Lung (tissue), 12 donors: ENCODE measurements around the gene FGF14. TPM values are rescaled to one million over a fixed set of nuclear protein-coding genes. Genes with fewer than 3 reads are reported as not detected.
A peak's percentile ranks its signal among the peaks of the same experiment; 100 is the strongest.

ENCODE experiments used
- ATAC-seq: fragments of 200-7000 bp; cut with Tn5 transposase; one replicate; pipeline ENCODE4 v1.9.1; 2020; ENCODE audit warnings: moderate number of reproducible peaks; ENCODE audit not compliant: insufficient read depth, low FRiP score
- DNase-seq, 3 donors: peaks; one replicate each; pipeline ENCODE4 v3.0.0-alpha.2; 2013 to 2017
- H3K27ac ChIP-seq, 2 donors: one replicate each; pipeline ENCODE4 v1.5.1; 2013; ENCODE audit warnings: mild to moderate bottlenecking in 2 of 2, moderate library complexity in 2 of 2, control low read depth in 1 of 2, inconsistent platforms in 1 of 2, low read depth in 1 of 2, low read length in 1 of 2
- H3K27me3 ChIP-seq, 3 donors: one replicate each; pipeline ENCODE4 v1.5.1; 2013; ENCODE audit warnings: low read length in 2 of 3; ENCODE audit not compliant: control insufficient read depth in 3 of 3, insufficient read depth in 3 of 3
- H3K36me3 ChIP-seq, 4 donors: one replicate each; pipeline ENCODE4 v1.5.1; 2013; ENCODE audit warnings: low read length in 4 of 4, mild to moderate bottlenecking in 1 of 4, moderate library complexity in 1 of 4; ENCODE audit not compliant: control insufficient read depth in 4 of 4, insufficient read depth in 4 of 4
- H3K4me1 ChIP-seq, 5 donors: one replicate each; pipeline ENCODE4 v1.5.1; 2013; ENCODE audit warnings: low read length in 5 of 5, mild to moderate bottlenecking in 2 of 5, moderate library complexity in 1 of 5; ENCODE audit not compliant: control insufficient read depth in 5 of 5, insufficient read depth in 5 of 5
- H3K4me3 ChIP-seq: one replicate; pipeline ENCODE4 v1.5.1; 2013; ENCODE audit warnings: mild to moderate bottlenecking, control low read depth, moderate library complexity
- H3K9ac ChIP-seq, 2 donors: one replicate each; pipeline ENCODE4 v1.5.1; 2013; ENCODE audit warnings: low read length in 2 of 2, control low read depth in 1 of 2; ENCODE audit not compliant: insufficient read depth in 1 of 2
- H3K9me3 ChIP-seq, 4 donors: one replicate each; pipeline ENCODE4 v1.5.1; 2013; ENCODE audit warnings: low read length in 3 of 4, mild to moderate bottlenecking in 1 of 4, moderate library complexity in 1 of 4; ENCODE audit not compliant: control insufficient read depth in 4 of 4, insufficient read depth in 3 of 4
- WGBS, 2 donors: extraction: QIAGEN DNeasy Blood & Tissue Kit; methylation state at CpG; one replicate each; pipeline ENCODE4 v1.1.7; 2013; 5-methylcytosine and 5-hydroxymethylcytosine counted together
- polyA plus RNA-seq, 2 donors: library from polyadenylated mRNA; stranded (reverse); fragments of 200-250 nt; gene quantifications; one replicate each; pipeline ENCODE4 v1.2.1, GENCODE V29; 2013
- total RNA-seq, 2 donors: library from RNA; depleted of rRNA in 1 of 2; stranded (reverse); fragments of >200 nt in 1 of 2; gene quantifications; one replicate each; pipeline ENCODE4 v1.2.1, GENCODE V29; 2014 to 2021
- TF ChIP-seq, protein P1 (sequence below): IDR thresholded peaks from 2 replicates; pipeline ENCODE4 v1.5.1; 2012; ENCODE audit warnings: mild to moderate bottlenecking; ENCODE audit errors: control extremely low read depth, extremely low read depth
- donor health status: control.
- donor health status: control.
- donor health status: Bipolar disorder and iron deficiency.
- donor health status: healthy.
- donor health status: DM: yes; HTN: yes; CAD: no.

Gene FGF14
- total and polyA plus RNA-seq, 4 donors: 0.59 to 12.9 (median 2.3) TPM

DNA sequence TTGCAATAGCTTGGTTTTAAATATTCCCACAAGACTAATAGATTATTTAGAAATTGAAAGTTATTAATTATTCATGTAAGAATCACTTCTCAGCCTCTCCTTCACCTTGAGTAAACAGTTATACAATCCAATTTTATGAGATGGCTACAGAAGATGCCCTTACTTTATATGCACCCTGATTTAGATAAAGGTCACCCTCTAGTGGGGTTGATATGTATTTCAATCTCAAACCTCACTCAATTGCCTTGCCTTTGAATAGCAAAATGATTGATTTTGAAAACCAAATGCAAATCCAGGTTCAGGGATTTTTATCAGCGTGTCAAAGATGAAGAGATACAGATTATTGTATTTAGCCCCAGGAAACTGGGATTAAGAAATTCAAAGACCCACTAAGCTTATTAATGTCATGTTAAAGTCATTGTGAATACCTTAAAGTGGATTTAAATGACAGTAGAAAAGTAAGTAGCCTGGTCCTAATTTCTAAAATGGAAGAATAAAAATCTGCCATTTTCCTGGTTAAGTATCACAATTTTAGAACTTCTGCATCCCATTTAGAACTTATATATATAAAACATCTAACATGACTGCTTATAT lies 644.3 kb downstream of the FGF14 start:
- H3K4me3 ChIP-seq: no peak overlapping the region
- peak in 2 of 3 donors; percentile 23 to 32 for DNase-seq
- H3K9me3 ChIP-seq: no peaks in the 10 kb centered on the region
- no peak overlapping the region for H3K27ac ChIP-seq
- no peaks in the 10 kb centered on the region for H3K4me1 ChIP-seq
- TF ChIP-seq, protein P1, sequence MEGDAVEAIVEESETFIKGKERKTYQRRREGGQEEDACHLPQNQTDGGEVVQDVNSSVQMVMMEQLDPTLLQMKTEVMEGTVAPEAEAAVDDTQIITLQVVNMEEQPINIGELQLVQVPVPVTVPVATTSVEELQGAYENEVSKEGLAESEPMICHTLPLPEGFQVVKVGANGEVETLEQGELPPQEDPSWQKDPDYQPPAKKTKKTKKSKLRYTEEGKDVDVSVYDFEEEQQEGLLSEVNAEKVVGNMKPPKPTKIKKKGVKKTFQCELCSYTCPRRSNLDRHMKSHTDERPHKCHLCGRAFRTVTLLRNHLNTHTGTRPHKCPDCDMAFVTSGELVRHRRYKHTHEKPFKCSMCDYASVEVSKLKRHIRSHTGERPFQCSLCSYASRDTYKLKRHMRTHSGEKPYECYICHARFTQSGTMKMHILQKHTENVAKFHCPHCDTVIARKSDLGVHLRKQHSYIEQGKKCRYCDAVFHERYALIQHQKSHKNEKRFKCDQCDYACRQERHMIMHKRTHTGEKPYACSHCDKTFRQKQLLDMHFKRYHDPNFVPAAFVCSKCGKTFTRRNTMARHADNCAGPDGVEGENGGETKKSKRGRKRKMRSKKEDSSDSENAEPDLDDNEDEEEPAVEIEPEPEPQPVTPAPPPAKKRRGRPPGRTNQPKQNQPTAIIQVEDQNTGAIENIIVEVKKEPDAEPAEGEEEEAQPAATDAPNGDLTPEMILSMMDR: peak; percentile 5
- no peak overlapping the region for H3K9ac ChIP-seq
- WGBS, 2 donors: 6 to 15% methylated on average over 1 of the region's 1 CpG
- no peaks in the 10 kb centered on the region for H3K27me3 ChIP-seq
- ATAC-seq: no peak
- H3K36me3 ChIP-seq: no peaks in the 10 kb centered on the region

DNA sequence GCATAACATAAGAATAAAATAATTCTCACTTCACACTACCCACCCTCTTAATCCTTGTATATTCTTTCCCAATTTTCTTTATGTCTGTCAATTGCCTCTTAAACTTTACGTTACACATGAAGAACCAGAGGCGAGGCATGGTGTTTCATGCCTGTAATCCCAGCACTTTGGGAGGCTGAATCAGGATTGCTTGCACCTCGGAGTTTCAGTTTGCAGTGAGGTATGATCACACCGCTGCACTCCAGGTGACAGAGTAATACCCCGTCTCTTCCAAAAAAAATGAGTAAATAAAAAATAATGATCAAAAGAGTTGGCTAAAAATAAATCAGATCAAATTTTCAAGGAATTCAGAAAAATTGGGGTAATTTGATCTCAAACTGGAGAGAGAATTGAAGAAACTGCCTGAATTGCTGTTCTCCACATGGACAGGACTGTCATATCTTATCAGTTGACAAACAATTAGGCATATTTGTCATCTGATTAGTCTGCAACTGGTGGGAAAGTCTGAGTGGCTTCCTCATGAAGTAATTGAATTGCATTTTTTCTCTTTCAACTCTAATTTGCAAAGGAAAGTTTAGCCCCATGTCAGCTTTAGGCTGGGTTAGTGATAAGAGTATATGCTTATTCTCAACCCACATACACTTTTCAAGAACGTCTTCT lies 646.5 kb downstream of the FGF14 start:
- no peak for ATAC-seq
- Histone ChIP-seq H3K4me1 (peaks cover 0 to 4% (median 0%) of the 10 kb centered on the region in 5 donors), H3K4me3 (no peak overlapping the region), H3K9ac (no peak overlapping the region), H3K9me3 (no peaks in the 10 kb centered on the region), H3K27me3 (no peaks in the 10 kb centered on the region), H3K27ac (no peak overlapping the region), H3K36me3 (no peaks in the 10 kb centered on the region)
- TF ChIP-seq, protein P1: no peak
- WGBS, 2 donors: 59 to 67% methylated on average over 6 of the region's 6 CpGs
- DNase-seq: no peak

DNA sequence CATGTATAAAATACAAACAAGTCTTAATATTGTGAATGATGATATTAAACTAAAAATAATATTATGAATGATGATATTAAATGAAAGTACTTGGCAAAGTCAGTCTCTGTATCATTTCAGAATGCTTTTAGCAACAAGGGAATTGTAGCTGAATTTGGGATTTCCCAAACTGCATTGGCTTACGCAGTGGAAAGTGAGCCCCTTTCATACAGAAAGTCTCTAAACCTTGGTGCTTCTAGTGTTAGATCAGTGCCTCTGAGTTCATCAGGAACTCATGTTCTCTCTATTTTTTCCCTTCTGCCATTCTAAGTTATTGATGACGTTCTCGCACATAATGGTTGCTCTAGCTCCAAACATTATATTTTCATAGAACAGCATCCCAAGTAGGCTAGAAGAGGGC lies 649.4 kb downstream of the FGF14 start:
- no peak overlapping the region for H3K4me3 ChIP-seq
- no peak overlapping the region for H3K27ac ChIP-seq
- H3K9me3 ChIP-seq: no peaks in the 10 kb centered on the region
- TF ChIP-seq, protein P1: no peak
- ATAC-seq: no peak
- no peaks in the 10 kb centered on the region for H3K36me3 ChIP-seq
- peaks cover 0 to 4% (median 0%) of the 10 kb centered on the region in 5 donors for H3K4me1 ChIP-seq
- WGBS, 2 donors: 90 to 96% methylated on average over 3 of the region's 3 CpGs
- no peaks in the 10 kb centered on the region for H3K27me3 ChIP-seq
- no peak overlapping the region for H3K9ac ChIP-seq
- no peak for DNase-seq

DNA sequence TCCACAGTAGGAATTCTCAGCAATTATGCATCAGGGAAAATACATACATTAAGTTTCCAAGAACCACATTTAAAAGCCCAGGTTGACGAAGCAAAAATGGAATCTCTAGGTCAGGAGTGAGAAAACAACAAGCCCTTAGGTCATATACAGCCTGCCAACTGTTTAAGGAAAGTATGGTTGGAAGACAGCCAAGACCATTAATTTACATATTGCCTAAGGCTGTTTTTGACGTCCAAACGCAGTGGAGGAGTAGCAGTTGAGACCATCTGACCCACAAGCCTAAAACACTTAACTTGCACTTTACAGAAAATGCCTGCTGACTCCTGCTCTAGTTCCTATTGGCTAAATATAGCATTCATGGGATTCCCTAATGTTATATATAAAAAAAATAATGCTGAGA lies 650.4 kb downstream of the FGF14 start:
- no peak for ATAC-seq
- Histone ChIP-seq H3K9ac (no peak overlapping the region), H3K9me3 (no peaks in the 10 kb centered on the region), H3K36me3 (no peaks in the 10 kb centered on the region), H3K4me1 (peaks cover 0 to 4% (median 0%) of the 10 kb centered on the region in 5 donors), H3K4me3 (no peak overlapping the region), H3K27me3 (no peaks in the 10 kb centered on the region), H3K27ac (no peak overlapping the region)
- TF ChIP-seq, protein P1: no peak
- 8 to 16% methylated on average over 3 of the region's 3 CpGs for WGBS, 2 donors
- DNase-seq: peak in 2 of 3 donors; percentile 39 to 53
